Nephron (organoid): Measurements from ENCODE around the gene COL15A1.

Experiments
- H3K27ac Mint-ChIP-seq, 3 experiments: 2 replicates each; pipeline ENCODE4 v1.8.0; 2020; ENCODE audit warnings: mixed read lengths in 3 of 3, mild to moderate bottlenecking in 2 of 3, moderate library complexity in 1 of 3
- H3K27me3 Mint-ChIP-seq: 2 replicates; pipeline ENCODE4 v1.8.0; 2021; ENCODE audit warnings: low read depth, mild to moderate bottlenecking, moderate library complexity, mixed read lengths
- H3K36me3 Mint-ChIP-seq: 2 replicates; pipeline ENCODE4 v1.8.0; 2020; ENCODE audit warnings: low read depth, mixed read lengths
- H3K4me1 Mint-ChIP-seq: 2 replicates; pipeline ENCODE4 v1.8.0; 2020; ENCODE audit warnings: mixed read lengths
- H3K4me3 Mint-ChIP-seq, 3 experiments: 2 replicates each; pipeline ENCODE4 v1.8.0; 2020; ENCODE audit warnings: mild to moderate bottlenecking in 3 of 3, mixed read lengths in 3 of 3, moderate library complexity in 2 of 3
- H3K9me3 Mint-ChIP-seq: 2 replicates; pipeline ENCODE4 v1.8.0; 2020; ENCODE audit warnings: mixed read lengths
- CTCF ChIP-seq, 3 experiments: fragments of 200-600 bp; sonication (generic); IDR thresholded peaks; one replicate each; pipeline ENCODE4 v1.5.0; 2021; ENCODE audit warnings: antibody characterized with exemption in 3 of 3; ENCODE audit not compliant: unreplicated experiment in 3 of 3

COL15A1 gene

GRCh38 chr9:99056886-99057664 is 113.4 kb downstream of the COL15A1 start:
- Mint-ChIP-seq H3K4me1 (peaks cover 12% of the 10 kb centered on the region), H3K9me3 (no peaks in the 10 kb centered on the region), H3K36me3 (no peaks in the 10 kb centered on the region), H3K27me3 (peaks cover 5% of the 10 kb centered on the region), H3K27ac (no peak overlapping the region), H3K4me3 (no peak overlapping the region)
- TF ChIP-seq CTCF (IDR thresholded peaks at IDR 0.05; ENCODE audit: unreplicated experiment in 3 of 3): no peak

GRCh38 chr9:99057665-99058625 is 114.2 kb downstream of the COL15A1 start:
- Mint-ChIP-seq H3K36me3 (no peaks in the 10 kb centered on the region), H3K4me1 (peaks cover 14% of the 10 kb centered on the region), H3K4me3 (no peak overlapping the region), H3K9me3 (no peaks in the 10 kb centered on the region), H3K27me3 (peaks cover 5% of the 10 kb centered on the region), H3K27ac (no peak overlapping the region)
- no peak for TF ChIP-seq CTCF (IDR thresholded peaks at IDR 0.05; ENCODE audit: unreplicated experiment in 3 of 3)

GRCh38 chr9:99058964-99059921 is 115.5 kb downstream of the COL15A1 start:
- peaks cover 18% of the 10 kb centered on the region for H3K4me1 Mint-ChIP-seq
- H3K4me3 Mint-ChIP-seq: no peak overlapping the region
- H3K36me3 Mint-ChIP-seq: no peaks in the 10 kb centered on the region
- TF ChIP-seq CTCF (IDR thresholded peaks at IDR 0.05; ENCODE audit: unreplicated experiment in 3 of 3): no peak
- H3K27ac Mint-ChIP-seq: no peak overlapping the region
- no peaks in the 10 kb centered on the region for H3K27me3 Mint-ChIP-seq
- no peaks in the 10 kb centered on the region for H3K9me3 Mint-ChIP-seq

- TF ChIP-seq CTCF (IDR thresholded peaks at IDR 0.05; ENCODE audit: unreplicated experiment in 3 of 3): no peak
- Mint-ChIP-seq H3K9me3 (no peaks in the 10 kb centered on the region), H3K4me1 (peaks cover 23% of the 10 kb centered on the region)
Observed at GRCh38 chr9:99060621-99061020, 116.9 kb downstream of the COL15A1 start.

GRCh38 chr9:99062549-99062948 is 118.8 kb downstream of the COL15A1 start:
- Mint-ChIP-seq H3K4me1 (peaks cover 23% of the 10 kb centered on the region), H3K9me3 (no peaks in the 10 kb centered on the region), H3K27me3 (no peaks in the 10 kb centered on the region), H3K27ac (no peak overlapping the region), H3K36me3 (no peaks in the 10 kb centered on the region), H3K4me3 (no peak overlapping the region)
- no peak for TF ChIP-seq CTCF (IDR thresholded peaks at IDR 0.05; ENCODE audit: unreplicated experiment in 3 of 3)

More at GRCh38 chr9:99060621-99061020, 116.9 kb downstream of the COL15A1 start:
- Mint-ChIP-seq H3K36me3 (no peaks in the 10 kb centered on the region), H3K4me3 (no peak overlapping the region), H3K27ac (no peak overlapping the region), H3K27me3 (no peaks in the 10 kb centered on the region)
